DMS53 (cell line): Measurements from ENCODE around the gene PCK2.

Experiments used
- DNase-seq: peaks from one replicate; lab custom pipeline; 2025; lab: John Stamatoyannopoulos, UW

The PCK2 gene

GRCh38 chr14:24075485-24076301 is 18.4 kb upstream of the PCK2 start:
- peak; percentile 13 for DNase-seq

- DNase-seq, result no peak
These were observed 17.9 kb upstream of the PCK2 start for GRCh38 chr14:24076302-24076601.

GRCh38 chr14:24077086-24077485 is 17.0 kb upstream of the PCK2 start:
- no peak for DNase-seq

GRCh38 chr14:24078146-24078545 is 16.0 kb upstream of the PCK2 start:
- no peak for DNase-seq

GRCh38 chr14:24079491-24080141 is 14.5 kb upstream of the PCK2 start:
- peak; percentile 71 for DNase-seq

GRCh38 chr14:24080142-24080530 is 14.0 kb upstream of the PCK2 start:
- DNase-seq, result no peak

- peak; percentile 73 for DNase-seq
These were observed 13.0 kb upstream of the PCK2 start for GRCh38 chr14:24080888-24081738.

- no peak for DNase-seq
These were observed 12.3 kb upstream of the PCK2 start for GRCh38 chr14:24081739-24082211.

- no peak for DNase-seq
These were observed 11.6 kb upstream of the PCK2 start for GRCh38 chr14:24082411-24083080.

GRCh38 chr14:24083462-24083861 is 10.6 kb upstream of the PCK2 start:
- no peak for DNase-seq

GRCh38 chr14:24084440-24084839 is 9.7 kb upstream of the PCK2 start:
- DNase-seq, result no peak

- no peak for DNase-seq
These were observed 8.9 kb upstream of the PCK2 start for GRCh38 chr14:24085215-24085614.

GRCh38 chr14:24086193-24086955 is 7.7 kb upstream of the PCK2 start:
- no peak for DNase-seq

- no peak for DNase-seq
These were observed 7.1 kb upstream of the PCK2 start for GRCh38 chr14:24087004-24087403.

GRCh38 chr14:24088095-24088494 is 6.0 kb upstream of the PCK2 start:
- no peak for DNase-seq

- no peak for DNase-seq
These were observed 4.2 kb upstream of the PCK2 start for GRCh38 chr14:24089890-24090289.

- no peak for DNase-seq
These were observed 2.0 kb upstream of the PCK2 start for GRCh38 chr14:24092110-24092504.

GRCh38 chr14:24092505-24093206 is 1.5 kb upstream of the PCK2 start:
- no peak for DNase-seq

GRCh38 chr14:24093207-24093900 is 757 bp upstream of the PCK2 start:
- no peak for DNase-seq

GRCh38 chr14:24094841-24095270 is 745 bp downstream of the PCK2 start:
- no peak for DNase-seq
